Small intestine (tissue), 7 donors: ENCODE data around the gene DLL1. TPM values are rescaled to one million over a fixed set of nuclear protein-coding genes. Genes with fewer than 3 reads are reported as not detected.

Experiments used
- DNase-seq, 2 donors: peaks; one replicate each; pipeline versions ENCODE4 v3.0.0 to v3.0.0-alpha.2; 2013
- FAIRE-seq: peaks from 2 replicates; lab custom pipeline; 2012; peaks lifted over from hg19 to GRCh38; lab: Jason Lieb, UNC
- H3K27ac ChIP-seq, 3 donors: one replicate each; pipeline ENCODE4 v1.5.1; 2013; ENCODE audit warnings: low read length in 2 of 3, mild to moderate bottlenecking in 2 of 3, control low read depth in 1 of 3, inconsistent platforms in 1 of 3, low read depth in 1 of 3, moderate library complexity in 1 of 3
- H3K27me3 ChIP-seq, 3 donors: one replicate each; pipeline ENCODE4 v1.6.1; 2013; ENCODE audit warnings: low read length in 3 of 3, inconsistent platforms in 1 of 3; ENCODE audit not compliant: control insufficient read depth in 3 of 3, insufficient read depth in 3 of 3
- H3K36me3 ChIP-seq, 3 donors: one replicate each; pipeline ENCODE4 v1.6.1; 2013; ENCODE audit warnings: low read length in 3 of 3, inconsistent platforms in 1 of 3, low read depth in 1 of 3, mild to moderate bottlenecking in 1 of 3, moderate library complexity in 1 of 3; ENCODE audit not compliant: control insufficient read depth in 3 of 3, insufficient read depth in 2 of 3
- H3K4me1 ChIP-seq, 3 donors: one replicate each; pipeline ENCODE4 v1.6.1; 2013; ENCODE audit warnings: low read length in 2 of 3, inconsistent platforms in 1 of 3, low read depth in 1 of 3, mild to moderate bottlenecking in 1 of 3, moderate library complexity in 1 of 3; ENCODE audit not compliant: control insufficient read depth in 3 of 3, insufficient read depth in 2 of 3
- H3K4me3 ChIP-seq, 3 donors: one replicate each; pipeline ENCODE4 v1.5.1; 2013; ENCODE audit warnings: low read length in 3 of 3, control low read depth in 1 of 3, inconsistent platforms in 1 of 3, low read depth in 1 of 3, mild to moderate bottlenecking in 1 of 3, moderate library complexity in 1 of 3
- H3K9me3 ChIP-seq, 2 donors: one replicate each; pipeline ENCODE4 v1.6.1; 2013; ENCODE audit warnings: low read depth in 1 of 2, low read length in 1 of 2; ENCODE audit not compliant: control insufficient read depth in 2 of 2, insufficient read depth in 1 of 2
- WGBS, 3 donors: extraction: QIAGEN DNeasy Blood & Tissue Kit; methylation state at CpG; one replicate each; pipeline ENCODE4 v1.1.7; 2013; 5-methylcytosine and 5-hydroxymethylcytosine counted together
- polyA plus RNA-seq, 4 donors: library from polyadenylated mRNA; stranded (reverse) in 3 of 4; unstranded in 1 of 4; fragments of 200-250 nt in 3 of 4; fragments of 120-200 nt in 1 of 4; gene quantifications; one replicate each; pipeline versions ENCODE4 v1.2.1 to v1.2.3, GENCODE V29; 2013
- donor health status: healthy with polysubstance abuse.
- donor health status: control.
- donor health status: control.
- donor health status: Bipolar disorder and iron deficiency.
- donor health status: healthy.

Gene DLL1
- polyA plus RNA-seq, 4 donors, result 0.81 to 33.4 (median 9.1) TPM

- Histone ChIP-seq H3K4me3 (no peak overlapping the region), H3K27ac (no peak overlapping the region), H3K27me3 (peaks cover 0 to 79% (median 35%) of the 10 kb centered on the region in 3 donors), H3K36me3 (peaks cover 0 to 5% (median 0%) of the 10 kb centered on the region in 3 donors), H3K4me1 (peaks cover 0 to 30% (median 7%) of the 10 kb centered on the region in 3 donors), H3K9me3 (no peaks in the 10 kb centered on the region)
- DNase-seq (peak in 1 of 2 donors; percentile 29), FAIRE-seq (no peak)
- 10 to 25% (median 16%) methylated on average over 23 of the region's 23 CpGs for WGBS, 3 donors
Measured at GRCh38 chr6:170293341-170294231, 2.7 kb upstream of the DLL1 start.

- Histone ChIP-seq H3K4me1 (peaks cover 0 to 35% (median 7%) of the 10 kb centered on the region in 3 donors), H3K27me3 (peaks cover 5 to 88% (median 31%) of the 10 kb centered on the region in 3 donors), H3K9me3 (no peaks in the 10 kb centered on the region), H3K4me3 (peak overlapping the region in 1 of 3 donors; percentile 31), H3K36me3 (peaks cover 0 to 15% (median 0%) of the 10 kb centered on the region in 3 donors), H3K27ac (peak overlapping the region in 1 of 3 donors; percentile 5)
- WGBS, 3 donors, result 3 to 8% (median 5%) methylated on average over 13 of the region's 13 CpGs
- no peak for FAIRE-seq
- DNase-seq, result peak in 1 of 2 donors; percentile 46
Measured at GRCh38 chr6:170292407-170293158, 1.7 kb upstream of the DLL1 start.

DNA sequence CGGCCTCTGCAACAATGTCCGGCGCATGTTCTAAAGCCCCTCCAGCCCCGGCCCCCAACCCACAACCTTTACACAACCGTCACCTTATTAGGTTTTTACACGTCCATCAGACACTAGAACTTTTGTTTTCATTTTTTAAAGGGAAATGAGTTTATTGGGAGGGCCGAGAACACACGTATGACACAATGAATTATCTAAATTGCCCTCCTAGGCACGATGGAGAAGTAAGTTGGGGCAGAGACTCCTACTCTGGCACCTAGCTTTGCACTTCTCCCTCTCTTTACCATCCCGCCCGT is 1.2 kb upstream of the DLL1 start:
- FAIRE-seq (no peak), DNase-seq (no peak)
- Histone ChIP-seq H3K4me3 (peak overlapping the region in 2 of 3 donors; percentile 31 to 66), H3K27me3 (peaks cover 10 to 88% (median 33%) of the 10 kb centered on the region in 3 donors), H3K27ac (peak overlapping the region in 2 of 3 donors; percentile 48 to 80), H3K36me3 (peaks cover 0 to 21% (median 0%) of the 10 kb centered on the region in 3 donors), H3K9me3 (no peaks in the 10 kb centered on the region), H3K4me1 (peaks cover 0 to 37% (median 7%) of the 10 kb centered on the region in 3 donors)
- 2 to 7% (median 2%) methylated on average over 11 of the region's 11 CpGs for WGBS, 3 donors

GRCh38 chr6:170291271-170292110 is 613 bp upstream of the DLL1 start:
- Histone ChIP-seq H3K36me3 (peaks cover 0 to 26% (median 0%) of the 10 kb centered on the region in 3 donors), H3K4me1 (peaks cover 0 to 34% (median 3%) of the 10 kb centered on the region in 3 donors), H3K27ac (peak overlapping the region in 2 of 3 donors; percentile 48 to 80), H3K4me3 (peak overlapping the region; percentile 12 to 66 (median 31)), H3K9me3 (no peaks in the 10 kb centered on the region), H3K27me3 (peaks cover 10 to 89% (median 29%) of the 10 kb centered on the region in 3 donors)
- DNase-seq (peak in 1 of 2 donors; percentile 72), FAIRE-seq (no peak)
- 0 to 1% (median 0%) methylated on average over 69 to 87 of the region's 87 CpGs for WGBS, 3 donors

GRCh38 chr6:170289951-170290295 is 955 bp downstream of the DLL1 start:
- Histone ChIP-seq H3K36me3 (peaks cover 0 to 37% (median 0%) of the 10 kb centered on the region in 3 donors), H3K9me3 (no peaks in the 10 kb centered on the region), H3K27me3 (peaks cover 10 to 84% (median 19%) of the 10 kb centered on the region in 3 donors), H3K4me3 (peak overlapping the region; percentile 66 to 78 (median 71)), H3K4me1 (peaks cover 0 to 27% (median 3%) of the 10 kb centered on the region in 3 donors), H3K27ac (peak overlapping the region in 2 of 3 donors; percentile 59 to 79)
- DNase-seq, result no peak
- no peak for FAIRE-seq
- 1 to 2% (median 1%) methylated on average over 25 to 41 of the region's 41 CpGs for WGBS, 3 donors

DNA sequence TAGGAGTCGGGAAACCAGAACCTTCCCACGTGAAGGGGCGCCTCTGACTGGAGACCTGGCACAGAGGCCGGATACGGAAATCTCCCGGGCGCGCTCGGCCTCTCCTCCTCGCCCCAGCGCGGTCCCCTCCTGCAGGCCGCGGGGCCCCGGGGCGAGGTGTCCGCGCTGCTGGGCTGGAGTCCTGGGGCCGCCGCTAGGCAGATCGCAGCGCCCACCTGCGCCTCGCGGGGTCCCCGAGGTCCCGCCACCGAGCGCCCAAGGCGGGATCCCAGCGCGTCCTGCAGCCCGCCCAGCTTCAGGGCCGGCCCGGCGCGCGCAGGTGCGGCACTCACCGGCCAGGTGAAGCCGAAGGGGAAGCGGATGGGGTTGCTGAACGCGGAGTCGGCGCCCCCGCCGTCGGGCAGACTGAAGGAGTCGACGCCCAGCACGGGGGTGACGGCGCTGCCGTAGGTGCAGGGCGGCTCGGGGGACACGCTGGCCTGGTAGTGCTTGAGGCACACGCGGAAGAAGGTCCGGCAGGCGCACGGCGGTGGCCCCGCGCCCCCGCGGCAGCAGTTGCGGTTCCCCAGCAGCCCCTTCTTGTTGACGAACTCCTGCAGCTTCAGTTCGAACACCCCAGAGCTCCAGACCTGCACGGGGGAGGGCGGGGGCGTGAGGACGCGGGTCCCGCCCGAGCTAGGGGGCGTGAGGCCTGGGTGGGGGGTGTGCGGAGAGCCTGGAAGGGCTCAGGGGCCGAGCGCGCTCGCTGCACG is 1.5 kb downstream of the DLL1 start:
- 1 to 3% (median 1%) methylated on average over 54 to 85 of the region's 85 CpGs for WGBS, 3 donors
- DNase-seq, result peak in 1 of 2 donors; percentile 57
- Histone ChIP-seq H3K9me3 (no peaks in the 10 kb centered on the region), H3K4me3 (peak overlapping the region; percentile 47 to 78 (median 66)), H3K27me3 (peaks cover 10 to 80% (median 15%) of the 10 kb centered on the region in 3 donors), H3K36me3 (peaks cover 0 to 42% (median 0%) of the 10 kb centered on the region in 3 donors), H3K27ac (peak overlapping the region; percentile 8 to 79 (median 37)), H3K4me1 (peaks cover 0 to 26% (median 3%) of the 10 kb centered on the region in 3 donors)
- no peak for FAIRE-seq

- H3K4me3 ChIP-seq, result peak overlapping the region; percentile 47 to 78 (median 66)
- FAIRE-seq (no peak), DNase-seq (no peak)
- no peaks in the 10 kb centered on the region for H3K9me3 ChIP-seq
- peaks cover 10 to 75% (median 11%) of the 10 kb centered on the region in 3 donors for H3K27me3 ChIP-seq
- 2 to 14% (median 9%) methylated on average over 16 of the region's 16 CpGs for WGBS, 3 donors
- peak overlapping the region in 2 of 3 donors; percentile 37 to 79 for H3K27ac ChIP-seq
- peaks cover 0 to 26% (median 3%) of the 10 kb centered on the region in 3 donors for H3K4me1 ChIP-seq
- peaks cover 0 to 47% (median 0%) of the 10 kb centered on the region in 3 donors for H3K36me3 ChIP-seq
Measured at GRCh38 chr6:170288852-170289179, 2.1 kb downstream of the DLL1 start.
